ENCODE data around the gene WSCD2. TPM values are rescaled to one million over a fixed set of nuclear protein-coding genes. Genes with fewer than 3 reads are reported as not detected.

WSCD2 gene
- total RNA-seq, 1 experiment from 2014 or later = 1.8 TPM

DNA sequence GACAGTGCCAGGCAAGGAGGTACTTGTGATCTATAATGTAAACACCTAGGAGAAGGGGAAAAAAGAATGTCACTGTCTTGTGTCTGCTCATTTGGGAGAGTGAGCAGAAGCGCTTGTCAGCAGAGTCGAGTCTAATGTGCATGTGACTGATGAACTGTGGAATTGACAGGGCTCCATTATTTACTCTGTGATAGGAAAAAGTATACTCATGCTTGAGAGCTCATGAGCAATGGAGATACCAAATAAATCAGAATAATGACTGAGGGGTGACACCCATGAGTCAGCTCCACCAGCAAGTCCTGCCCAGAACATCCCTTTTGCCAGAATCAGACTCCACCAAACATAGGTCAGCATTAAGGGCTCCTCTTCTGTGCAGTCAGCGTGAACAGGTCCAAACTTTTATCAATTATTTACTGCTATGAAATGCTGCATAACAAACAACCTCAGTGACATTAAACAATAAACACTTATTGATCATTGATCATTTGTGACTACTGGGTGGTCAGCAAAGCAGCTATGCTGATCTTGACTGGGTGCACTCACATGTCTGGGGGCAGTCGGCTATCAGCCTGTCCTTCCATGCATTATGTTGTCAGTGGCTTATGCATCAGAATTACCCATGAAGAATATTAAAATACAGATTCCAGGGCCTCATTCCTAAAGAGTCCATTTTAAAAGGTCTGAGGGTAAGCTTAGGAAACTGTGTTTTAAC is 29.2 kb upstream of the WSCD2 start:
- Histone ChIP-seq H3K4me3 (ENCODE audit: insufficient read depth, low read depth, low read length) (no peak overlapping the region), H3K36me3 (replicated peaks; ENCODE audit: control insufficient read depth, insufficient read depth, low read length) (no peaks in the 10 kb centered on the region), H3K27me3 (ENCODE audit: control insufficient read depth, insufficient read depth, low read length) (no peaks in the 10 kb centered on the region)
- DNase-seq = no peak

DNA sequence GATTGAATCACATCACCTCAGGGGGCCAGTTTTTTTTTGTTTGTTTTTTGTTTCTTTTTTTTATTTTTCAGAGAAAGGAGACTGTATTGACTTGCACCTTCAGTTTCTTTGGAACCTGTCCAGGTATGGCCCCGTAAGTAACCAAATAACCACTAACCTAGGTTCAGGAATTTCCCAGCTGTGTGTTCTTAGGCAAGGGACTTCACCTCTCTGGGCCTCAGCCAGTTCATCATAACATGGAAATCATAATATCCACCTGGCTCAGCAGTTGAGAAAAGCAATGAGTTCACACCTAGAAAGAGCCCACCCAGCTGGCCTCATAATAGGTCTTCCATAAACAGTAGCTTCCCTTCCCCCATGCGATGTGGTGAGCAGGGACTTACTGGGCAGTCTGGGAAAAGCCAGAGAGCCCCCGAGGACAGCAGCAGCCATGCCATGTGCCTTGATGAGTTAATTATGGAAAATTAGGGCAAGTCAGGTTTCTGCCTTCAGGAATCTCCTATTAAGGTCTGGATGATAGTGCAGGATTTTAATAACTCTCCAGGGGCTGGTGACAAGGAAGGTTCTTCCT is 27.4 kb upstream of the WSCD2 start:
- H3K27me3 ChIP-seq (ENCODE audit: control insufficient read depth, insufficient read depth, low read length) = no peaks in the 10 kb centered on the region
- DNase-seq = no peak
- H3K4me3 ChIP-seq (ENCODE audit: insufficient read depth, low read depth, low read length) = no peak overlapping the region
- H3K36me3 ChIP-seq (replicated peaks; ENCODE audit: control insufficient read depth, insufficient read depth, low read length) = no peaks in the 10 kb centered on the region

DNA sequence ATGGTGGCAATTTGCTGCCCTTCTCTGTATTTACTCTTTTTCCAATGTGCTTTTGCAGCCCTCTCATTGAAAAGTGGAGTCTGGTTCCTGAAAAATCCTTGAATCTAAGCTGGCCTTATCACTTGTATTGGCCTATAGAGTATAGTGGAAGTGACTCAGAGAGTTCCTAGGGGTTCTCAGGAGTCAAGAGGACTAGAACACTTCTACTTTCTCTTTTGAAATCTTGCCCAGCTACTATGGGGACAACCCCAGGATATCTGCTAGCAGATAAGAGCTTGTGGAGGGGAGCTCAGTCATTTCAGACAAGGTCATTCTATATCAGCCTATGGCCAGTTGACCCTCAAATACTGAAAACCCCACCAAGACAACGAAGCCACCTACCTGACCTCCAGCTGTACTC is 26.7 kb upstream of the WSCD2 start:
- DNase-seq = no peak
- Histone ChIP-seq H3K4me3 (ENCODE audit: insufficient read depth, low read depth, low read length) (no peak overlapping the region), H3K27me3 (ENCODE audit: control insufficient read depth, insufficient read depth, low read length) (no peaks in the 10 kb centered on the region), H3K36me3 (replicated peaks; ENCODE audit: control insufficient read depth, insufficient read depth, low read length) (no peaks in the 10 kb centered on the region)

DNA sequence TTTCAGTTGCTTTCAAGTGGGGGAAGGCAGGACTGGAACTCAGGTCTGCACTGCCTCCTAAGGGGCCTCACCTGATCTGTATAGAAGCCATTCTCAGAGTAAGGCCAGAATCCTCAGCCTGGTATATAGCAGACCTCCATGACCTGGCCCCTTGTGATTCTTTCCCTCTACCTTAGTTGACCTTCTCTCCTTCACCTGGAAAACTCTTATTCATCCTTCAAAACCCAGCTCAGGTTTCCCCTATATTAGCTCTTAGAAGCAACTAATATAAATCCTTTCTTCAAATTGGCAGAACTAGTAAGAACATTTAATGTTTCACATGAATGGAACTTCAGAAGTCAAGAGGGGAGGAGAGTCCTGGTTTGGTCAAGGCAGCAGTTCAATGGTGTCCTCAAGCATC is 26.0 kb upstream of the WSCD2 start:
- H3K36me3 ChIP-seq (replicated peaks; ENCODE audit: control insufficient read depth, insufficient read depth, low read length) = no peaks in the 10 kb centered on the region
- H3K27me3 ChIP-seq (ENCODE audit: control insufficient read depth, insufficient read depth, low read length) = no peaks in the 10 kb centered on the region
- no peak for DNase-seq
- no peak overlapping the region for H3K4me3 ChIP-seq (ENCODE audit: insufficient read depth, low read depth, low read length)

DNA sequence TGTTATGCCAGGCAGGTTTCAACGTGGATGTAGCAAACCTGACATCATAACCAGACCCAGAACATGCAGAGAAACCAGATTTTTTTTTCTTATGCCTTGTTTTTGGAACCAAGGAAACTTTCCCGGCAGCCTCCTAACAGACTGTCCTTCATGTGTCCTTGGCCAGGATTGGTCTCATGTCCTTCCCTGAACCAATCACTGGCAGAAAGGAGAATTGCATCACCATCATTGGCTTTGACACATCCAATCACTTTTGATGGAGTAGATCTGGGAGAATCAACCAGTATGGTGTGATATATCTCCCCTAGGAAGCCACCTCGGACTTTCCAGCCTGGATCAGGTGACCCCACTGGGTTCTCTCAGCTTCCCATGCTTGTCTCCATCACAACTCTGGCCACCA is 25.6 kb upstream of the WSCD2 start:
- Histone ChIP-seq H3K4me3 (ENCODE audit: insufficient read depth, low read depth, low read length) (no peak overlapping the region), H3K27me3 (ENCODE audit: control insufficient read depth, insufficient read depth, low read length) (no peaks in the 10 kb centered on the region), H3K36me3 (replicated peaks; ENCODE audit: control insufficient read depth, insufficient read depth, low read length) (no peaks in the 10 kb centered on the region)
- DNase-seq = no peak

DNA sequence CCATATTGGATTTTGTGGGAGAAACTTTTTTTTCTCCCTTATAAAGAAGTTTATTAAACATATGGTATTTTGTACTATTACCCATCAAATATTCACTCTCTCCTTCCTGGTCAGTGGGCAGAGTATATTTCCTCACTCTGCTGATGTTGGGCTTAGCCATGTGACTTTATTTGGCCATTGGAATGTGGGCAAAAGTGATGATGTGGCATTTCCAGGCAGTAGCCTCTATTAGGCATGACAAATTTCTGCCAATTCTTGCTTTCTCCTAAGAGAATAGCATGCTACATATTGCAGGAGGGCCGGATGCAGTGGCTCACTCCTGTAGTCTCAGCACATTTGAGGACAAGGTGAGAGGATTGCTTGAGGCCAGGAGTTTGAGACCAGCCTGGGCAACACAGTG is 24.4 kb upstream of the WSCD2 start:
- no peak for DNase-seq
- Histone ChIP-seq H3K36me3 (replicated peaks; ENCODE audit: control insufficient read depth, insufficient read depth, low read length) (no peaks in the 10 kb centered on the region), H3K4me3 (ENCODE audit: insufficient read depth, low read depth, low read length) (no peak overlapping the region), H3K27me3 (ENCODE audit: control insufficient read depth, insufficient read depth, low read length) (no peaks in the 10 kb centered on the region)

DNA sequence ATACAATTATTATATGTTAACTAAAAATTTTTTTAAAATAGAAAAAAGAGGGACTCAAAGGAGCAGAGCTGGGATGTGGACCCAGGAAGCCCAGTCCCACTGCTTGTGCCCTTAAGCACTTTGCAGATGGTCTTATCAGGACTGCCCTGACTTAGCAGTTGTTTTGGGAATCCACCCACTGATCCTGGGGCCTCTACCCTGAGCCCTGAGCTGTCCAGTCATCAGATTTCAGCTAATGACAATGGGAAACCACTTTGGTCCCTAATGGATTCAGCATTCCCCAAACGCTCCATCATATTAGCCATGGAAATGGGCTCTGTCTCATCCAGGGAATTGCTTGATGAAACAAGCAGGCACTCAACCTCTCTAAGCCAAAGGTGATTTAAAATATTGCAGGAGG is 22.5 kb upstream of the WSCD2 start:
- H3K4me3 ChIP-seq (ENCODE audit: insufficient read depth, low read depth, low read length) = no peak overlapping the region
- no peak for DNase-seq
- no peaks in the 10 kb centered on the region for H3K36me3 ChIP-seq (replicated peaks; ENCODE audit: control insufficient read depth, insufficient read depth, low read length)
- no peaks in the 10 kb centered on the region for H3K27me3 ChIP-seq (ENCODE audit: control insufficient read depth, insufficient read depth, low read length)

DNA sequence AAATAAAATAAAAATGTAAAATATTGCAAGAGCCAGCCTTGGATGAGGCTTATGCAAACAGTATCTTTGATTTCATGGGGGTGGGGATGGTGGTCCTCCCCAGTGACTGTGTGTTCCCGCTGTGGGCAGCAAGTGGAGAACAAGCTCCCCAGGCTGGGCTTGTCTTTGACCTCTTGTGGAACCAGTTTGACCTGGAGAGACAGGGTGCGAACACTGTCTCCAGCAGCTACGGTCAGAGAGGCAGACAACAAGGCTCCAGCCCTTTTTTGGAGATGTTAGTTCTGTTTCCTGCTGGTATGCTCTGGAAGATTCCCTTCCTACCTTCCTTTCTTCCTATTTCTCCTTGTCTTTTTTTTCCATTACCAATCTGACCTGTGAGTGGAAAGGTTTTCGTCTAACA is 21.8 kb upstream of the WSCD2 start:
- no peaks in the 10 kb centered on the region for H3K27me3 ChIP-seq (ENCODE audit: control insufficient read depth, insufficient read depth, low read length)
- H3K36me3 ChIP-seq (replicated peaks; ENCODE audit: control insufficient read depth, insufficient read depth, low read length) = no peaks in the 10 kb centered on the region
- no peak overlapping the region for H3K4me3 ChIP-seq (ENCODE audit: insufficient read depth, low read depth, low read length)
- no peak for DNase-seq

DNA sequence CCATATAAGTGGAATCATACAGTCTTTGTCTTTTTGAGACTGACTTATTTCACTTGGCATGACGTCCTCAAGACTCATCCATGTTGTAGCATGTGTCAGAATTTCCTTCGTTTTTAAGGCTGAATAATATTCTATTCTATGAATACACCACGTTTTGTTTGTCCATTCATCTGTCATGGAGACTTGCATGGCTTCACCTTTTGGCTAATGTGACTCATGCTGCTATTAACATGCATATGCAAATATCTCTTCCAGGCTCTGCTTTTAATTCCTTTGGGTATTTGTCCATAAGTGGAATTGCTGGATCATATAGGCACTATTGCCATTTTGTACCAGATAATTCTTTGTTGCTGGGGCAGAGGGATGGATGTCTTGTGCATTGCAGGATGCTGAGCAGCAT is 19.6 kb upstream of the WSCD2 start:
- H3K36me3 ChIP-seq (replicated peaks; ENCODE audit: control insufficient read depth, insufficient read depth, low read length) = no peaks in the 10 kb centered on the region
- H3K4me3 ChIP-seq (ENCODE audit: insufficient read depth, low read depth, low read length) = no peak overlapping the region
- H3K27me3 ChIP-seq (ENCODE audit: control insufficient read depth, insufficient read depth, low read length) = no peaks in the 10 kb centered on the region
- no peak for DNase-seq

DNA sequence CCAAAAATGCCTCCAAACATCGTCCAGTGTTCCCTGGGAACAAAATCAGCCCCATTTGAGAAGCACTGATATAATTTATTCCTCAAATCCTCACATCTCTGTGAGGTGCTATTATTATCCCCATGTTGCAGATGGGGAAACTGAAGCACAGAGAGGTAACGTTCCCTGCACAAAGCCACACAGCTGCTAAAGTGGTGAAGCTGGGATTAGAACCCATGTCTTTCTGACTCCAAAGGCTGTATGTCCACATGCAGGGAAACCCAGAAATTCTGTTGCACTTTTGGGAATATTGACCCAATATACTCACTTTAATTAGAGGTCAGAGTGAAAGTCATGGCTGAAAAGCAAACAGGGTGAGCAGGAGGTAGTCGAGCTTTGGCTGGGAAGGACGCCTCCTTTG is 19.1 kb upstream of the WSCD2 start:
- Histone ChIP-seq H3K4me3 (ENCODE audit: insufficient read depth, low read depth, low read length) (no peak overlapping the region), H3K27me3 (ENCODE audit: control insufficient read depth, insufficient read depth, low read length) (no peaks in the 10 kb centered on the region), H3K36me3 (replicated peaks; ENCODE audit: control insufficient read depth, insufficient read depth, low read length) (no peaks in the 10 kb centered on the region)
- no peak for DNase-seq

DNA sequence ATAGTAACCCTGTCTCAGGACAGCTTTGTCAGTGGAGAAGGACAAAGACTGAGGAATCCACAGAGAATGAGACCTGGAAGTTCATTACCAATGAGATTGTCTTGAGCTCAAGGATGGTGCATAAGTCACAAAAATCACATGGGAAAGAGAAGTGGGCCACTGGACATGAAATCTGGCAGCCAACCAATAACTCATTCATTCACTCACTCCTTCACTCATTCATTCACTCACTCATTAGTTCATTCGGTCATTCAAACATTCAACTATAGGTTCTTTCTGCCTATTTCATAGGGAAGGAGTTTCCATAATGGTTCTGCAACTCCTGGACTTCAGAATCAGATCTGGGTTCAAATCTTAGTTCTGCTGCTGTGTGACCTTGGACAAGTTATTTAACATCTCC is 18.2 kb upstream of the WSCD2 start:
- no peak for DNase-seq
- Histone ChIP-seq H3K4me3 (ENCODE audit: insufficient read depth, low read depth, low read length) (no peak overlapping the region), H3K36me3 (replicated peaks; ENCODE audit: control insufficient read depth, insufficient read depth, low read length) (no peaks in the 10 kb centered on the region), H3K27me3 (ENCODE audit: control insufficient read depth, insufficient read depth, low read length) (no peaks in the 10 kb centered on the region)

DNA sequence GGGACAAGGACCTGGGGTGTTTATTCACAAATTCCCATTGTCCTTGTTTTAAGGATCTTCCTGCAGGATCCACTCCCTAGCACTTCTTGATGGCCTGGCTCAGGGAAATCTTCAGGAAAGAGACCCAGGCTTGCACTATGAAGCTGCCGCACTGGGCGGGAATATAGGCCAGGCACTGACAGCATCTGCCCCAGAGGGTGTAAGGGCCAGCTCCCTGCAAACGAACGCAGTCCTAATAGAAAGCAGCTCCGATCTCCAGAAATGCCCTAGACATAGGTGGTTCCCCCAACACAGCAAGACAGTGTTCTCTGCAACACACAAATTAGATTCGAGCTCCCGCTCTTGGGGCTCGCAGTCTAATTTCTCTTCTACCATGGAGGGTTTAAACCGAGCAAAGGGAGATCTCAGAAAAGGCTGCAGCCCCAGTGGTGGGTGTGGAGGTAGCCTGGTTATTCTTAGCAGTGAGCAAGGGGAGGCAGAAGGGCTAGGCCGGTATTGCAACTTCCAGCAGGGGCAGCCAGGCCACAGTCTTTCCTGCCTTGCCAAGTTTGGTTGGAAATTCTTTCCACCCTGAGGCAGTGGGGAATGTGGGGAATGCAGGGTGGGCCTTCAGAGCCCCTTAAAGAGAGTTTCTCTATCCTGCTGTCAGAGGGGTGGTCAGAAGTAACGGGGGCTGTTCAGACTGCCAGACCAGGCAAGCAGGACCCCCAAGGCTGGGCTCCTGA is 16.1 kb upstream of the WSCD2 start:
- Histone ChIP-seq H3K4me3 (ENCODE audit: insufficient read depth, low read depth, low read length) (no peak overlapping the region), H3K27me3 (ENCODE audit: control insufficient read depth, insufficient read depth, low read length) (no peaks in the 10 kb centered on the region), H3K36me3 (replicated peaks; ENCODE audit: control insufficient read depth, insufficient read depth, low read length) (no peaks in the 10 kb centered on the region)
- DNase-seq = peak; percentile 61

DNA sequence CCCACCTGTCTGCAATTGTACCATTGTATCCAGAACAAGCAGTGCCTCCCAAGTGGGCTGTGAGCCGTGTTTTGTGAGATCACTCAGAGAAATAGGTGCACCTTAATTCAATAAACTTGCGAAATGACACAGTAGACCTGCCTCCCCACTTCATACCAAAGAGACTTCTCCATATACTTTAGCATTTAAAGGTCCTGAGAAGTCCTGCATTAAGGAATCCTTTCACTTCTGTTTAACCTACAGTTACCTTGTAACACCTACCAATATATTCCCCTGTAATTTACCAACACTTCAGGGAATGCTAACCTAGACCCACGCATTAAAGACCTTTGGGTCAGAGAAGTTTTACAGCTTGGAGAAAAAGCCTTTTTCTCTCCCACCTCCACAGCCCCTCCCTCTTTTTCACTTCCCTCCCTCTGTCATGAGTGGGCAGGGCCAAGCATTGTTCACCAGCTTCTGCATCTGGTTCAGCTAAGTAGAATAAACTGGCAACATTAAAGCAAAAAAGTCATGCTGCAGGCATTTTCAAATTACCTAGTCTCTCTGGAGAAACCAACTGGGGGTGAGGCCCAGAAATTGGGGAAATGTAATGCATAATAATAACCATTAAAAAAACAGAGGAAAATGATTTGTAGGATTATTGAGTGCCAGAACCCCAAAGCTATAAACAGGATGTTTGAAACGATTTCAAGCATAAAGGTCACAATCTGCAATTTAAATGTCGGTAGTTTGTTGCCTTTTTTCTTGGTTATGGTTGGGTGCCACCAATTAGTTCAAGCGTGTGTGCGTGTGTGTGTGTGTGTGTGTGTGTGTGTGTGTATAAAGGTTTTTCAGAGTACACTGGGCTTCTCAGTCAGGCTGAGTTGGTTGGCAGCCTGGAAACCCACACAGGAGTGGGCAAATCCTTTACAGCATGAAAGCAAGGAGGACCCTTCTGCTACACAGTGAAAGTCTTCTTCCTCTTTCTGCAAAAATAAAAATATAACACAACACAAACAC is 13.7 kb upstream of the WSCD2 start:
- H3K4me3 ChIP-seq (ENCODE audit: insufficient read depth, low read depth, low read length) = no peak overlapping the region
- no peaks in the 10 kb centered on the region for H3K36me3 ChIP-seq (replicated peaks; ENCODE audit: control insufficient read depth, insufficient read depth, low read length)
- no peak for DNase-seq
- H3K27me3 ChIP-seq (ENCODE audit: control insufficient read depth, insufficient read depth, low read length) = no peaks in the 10 kb centered on the region

DNA sequence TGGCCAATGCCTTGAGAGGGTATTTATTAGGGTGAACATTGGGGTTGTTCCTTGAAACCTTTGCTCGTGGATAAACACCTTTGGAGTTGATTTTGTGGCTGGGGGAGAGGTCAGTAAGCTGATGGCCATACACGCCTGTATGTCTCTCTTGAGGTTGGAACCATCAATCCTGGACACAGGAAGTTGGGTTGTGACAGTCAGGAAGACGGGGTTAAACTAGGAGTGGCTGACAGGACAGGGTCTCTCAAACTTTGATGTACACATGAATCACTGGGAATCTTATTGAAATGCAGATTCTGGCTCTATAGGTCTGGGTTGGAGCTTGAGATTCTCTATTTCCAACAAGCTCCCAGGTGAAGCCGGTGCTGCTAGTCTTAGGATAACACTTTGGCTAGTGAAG is 12.8 kb upstream of the WSCD2 start:
- no peaks in the 10 kb centered on the region for H3K36me3 ChIP-seq (replicated peaks; ENCODE audit: control insufficient read depth, insufficient read depth, low read length)
- H3K27me3 ChIP-seq (ENCODE audit: control insufficient read depth, insufficient read depth, low read length) = no peaks in the 10 kb centered on the region
- H3K4me3 ChIP-seq (ENCODE audit: insufficient read depth, low read depth, low read length) = no peak overlapping the region
- no peak for DNase-seq

Data from H7 (cell line).